ENCODE results near the gene NPTX2.

Gene NPTX2

DNA sequence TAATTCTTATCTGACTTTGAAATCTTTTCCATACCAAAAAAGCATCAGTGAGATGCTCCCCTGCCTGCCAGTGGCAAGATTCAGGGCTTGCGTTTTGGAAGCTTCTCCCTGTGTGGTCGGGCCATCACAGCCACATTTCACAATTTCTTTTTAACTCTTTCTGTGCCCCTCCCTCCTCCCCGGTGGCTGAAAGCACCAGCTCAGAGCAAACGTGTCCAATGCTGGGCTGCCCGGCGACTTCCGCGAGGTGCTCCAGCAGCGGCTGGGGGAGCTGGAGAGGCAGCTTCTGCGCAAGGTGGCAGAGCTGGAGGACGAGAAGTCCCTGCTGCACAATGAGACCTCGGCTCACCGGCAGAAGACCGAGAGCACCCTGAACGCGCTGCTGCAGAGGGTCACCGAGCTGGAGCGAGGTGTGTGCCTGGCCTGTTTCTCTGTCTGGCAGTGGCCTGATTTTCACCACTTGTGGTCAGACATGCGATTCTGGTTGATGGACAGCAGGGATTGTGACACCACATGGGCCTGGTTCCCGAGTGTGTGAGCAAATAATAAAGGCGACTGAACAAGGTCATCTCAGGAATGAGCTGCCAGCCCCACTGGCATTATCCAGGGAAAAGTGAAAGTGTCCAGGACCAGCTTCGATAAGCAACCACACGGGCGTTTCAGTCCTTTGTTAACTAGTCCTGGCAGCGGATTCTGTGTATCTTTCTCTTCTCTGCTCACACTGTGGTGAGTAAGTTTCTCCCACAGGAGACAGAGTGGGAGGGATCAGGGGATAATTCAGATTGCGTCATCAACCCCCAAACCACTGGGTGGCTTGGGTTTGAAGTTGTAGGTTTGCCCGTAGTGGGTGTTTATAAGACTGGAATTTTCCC is 2.6 kb downstream of the NPTX2 start:
- DNase-seq: no peak

DNA sequence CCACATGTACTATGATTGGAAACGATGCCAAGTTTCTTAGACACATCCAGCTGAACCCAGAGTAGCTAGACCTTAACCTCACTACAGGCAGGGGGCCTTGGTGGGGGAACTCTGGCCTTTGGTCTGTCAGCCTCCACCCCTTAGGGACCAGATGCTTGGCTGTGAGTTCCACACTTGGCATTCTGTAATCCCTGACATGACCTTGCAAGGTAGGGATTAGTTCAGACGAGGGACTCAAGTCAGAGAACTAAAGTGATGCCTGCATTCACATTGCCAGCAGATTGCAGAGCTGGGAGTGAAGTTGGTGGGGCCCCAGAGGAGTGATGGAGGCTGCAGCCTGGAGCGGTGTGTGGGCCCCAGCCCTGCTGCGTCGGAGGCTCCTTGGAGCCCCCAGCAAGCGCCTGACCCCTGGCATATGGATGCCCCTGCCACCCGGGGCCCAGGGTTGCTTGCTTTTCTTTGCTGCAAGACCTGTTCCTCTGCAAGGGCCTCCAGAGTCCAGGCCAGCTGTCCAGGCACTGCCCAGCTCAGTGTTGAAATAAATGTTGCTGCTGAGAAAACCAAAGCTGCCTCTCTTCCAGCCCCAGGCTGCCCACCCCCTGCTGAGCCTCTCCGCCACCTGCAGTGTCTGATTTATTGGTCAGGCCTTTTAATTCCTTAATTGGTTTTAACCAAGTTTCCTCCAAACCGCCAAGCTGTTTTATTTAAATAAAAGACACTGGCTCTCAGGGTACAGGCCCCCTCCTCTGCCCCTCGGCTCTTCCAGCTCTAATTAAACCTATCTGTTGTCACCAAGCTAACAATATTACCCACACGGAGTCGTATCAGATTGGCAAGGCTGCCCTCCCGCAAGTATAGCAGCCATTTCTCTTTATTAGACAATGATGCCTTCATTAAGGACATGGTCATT is 4.7 kb downstream of the NPTX2 start:
- no peak for DNase-seq

DNA sequence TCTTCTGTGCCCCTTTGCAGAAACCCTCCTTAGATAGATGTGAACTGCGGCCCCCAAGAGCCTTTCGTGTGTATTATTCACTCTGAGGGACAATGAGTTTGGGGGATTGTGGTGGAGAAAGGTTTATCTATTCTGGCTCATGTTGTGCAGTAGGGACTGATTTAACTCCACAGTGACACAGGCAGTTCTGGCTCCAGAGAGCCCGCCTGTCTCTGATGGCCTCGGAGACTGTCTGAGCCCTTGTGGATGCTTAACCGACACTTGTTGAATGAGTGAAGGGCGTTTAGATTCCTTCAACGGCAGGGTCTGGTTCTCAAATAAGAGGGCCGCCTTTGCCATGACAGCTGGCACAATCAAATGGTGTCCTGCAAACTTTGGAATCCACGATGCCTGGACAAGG is 5.8 kb downstream of the NPTX2 start:
- no peak for DNase-seq

DNA sequence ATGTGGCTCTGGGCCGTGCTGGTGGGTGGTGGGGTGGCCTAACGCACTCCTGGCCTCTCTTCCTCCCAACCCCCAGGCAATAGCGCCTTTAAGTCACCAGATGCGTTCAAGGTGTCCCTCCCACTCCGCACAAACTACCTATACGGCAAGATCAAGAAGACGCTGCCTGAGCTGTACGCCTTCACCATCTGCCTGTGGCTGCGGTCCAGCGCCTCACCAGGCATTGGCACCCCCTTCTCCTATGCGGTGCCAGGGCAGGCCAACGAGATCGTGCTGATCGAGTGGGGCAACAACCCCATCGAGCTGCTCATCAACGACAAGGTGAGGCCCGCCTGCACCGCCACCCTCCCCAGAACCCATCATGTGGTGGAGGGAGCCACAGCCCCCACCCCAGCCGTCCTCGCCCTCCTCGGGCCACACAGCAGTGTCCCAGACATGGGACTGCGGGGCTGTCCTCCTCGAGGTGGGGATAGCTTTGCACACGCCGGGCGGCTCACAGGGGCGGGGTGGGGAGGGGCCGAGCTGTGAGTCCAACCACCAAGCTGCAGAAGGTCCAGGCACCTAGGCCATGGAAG is 7.8 kb downstream of the NPTX2 start:
- DNase-seq: no peak

DNA sequence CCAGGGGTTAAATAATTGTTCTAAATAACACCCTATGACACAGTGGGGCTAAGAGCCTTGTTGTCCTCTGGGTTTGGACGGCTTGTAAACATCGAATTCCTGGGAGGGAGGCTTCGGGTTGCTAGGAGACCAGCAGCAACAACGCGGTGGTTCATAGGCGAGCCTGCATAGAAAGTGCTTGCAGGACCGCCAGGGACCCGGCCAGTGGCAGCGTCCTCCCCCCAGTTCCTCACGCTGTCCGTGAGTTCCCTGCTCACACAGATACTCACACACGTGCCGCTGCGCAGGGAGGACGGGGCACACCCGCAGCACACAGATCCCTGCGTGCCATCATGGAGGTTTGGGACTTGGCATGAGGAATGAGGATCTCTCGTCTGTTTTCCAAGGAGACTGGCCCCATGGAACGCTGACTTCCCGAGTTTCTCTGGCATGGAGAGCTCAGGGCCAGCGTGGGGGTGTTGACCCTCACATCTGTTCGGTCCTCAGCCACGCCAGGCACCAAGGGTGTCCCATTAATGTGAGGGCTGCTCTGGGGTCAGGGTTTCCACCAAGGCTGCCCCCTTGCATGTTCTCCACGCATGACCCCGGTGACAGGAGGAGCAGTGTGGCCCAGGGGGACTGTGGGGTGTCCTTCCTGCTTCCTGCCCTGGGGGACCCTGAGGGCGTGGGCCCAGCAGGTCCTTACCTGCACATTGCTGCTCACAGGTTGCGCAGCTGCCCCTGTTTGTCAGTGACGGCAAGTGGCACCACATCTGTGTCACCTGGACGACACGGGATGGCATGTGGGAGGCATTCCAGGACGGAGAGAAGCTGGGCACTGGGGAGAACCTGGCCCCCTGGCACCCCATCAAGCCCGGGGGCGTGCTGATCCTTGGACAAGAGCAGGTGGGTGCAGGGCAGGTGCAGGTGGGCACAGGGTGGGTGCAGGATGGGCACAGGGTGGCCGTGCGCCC is 9.7 kb downstream of the NPTX2 start:
- no peak for DNase-seq

DNA sequence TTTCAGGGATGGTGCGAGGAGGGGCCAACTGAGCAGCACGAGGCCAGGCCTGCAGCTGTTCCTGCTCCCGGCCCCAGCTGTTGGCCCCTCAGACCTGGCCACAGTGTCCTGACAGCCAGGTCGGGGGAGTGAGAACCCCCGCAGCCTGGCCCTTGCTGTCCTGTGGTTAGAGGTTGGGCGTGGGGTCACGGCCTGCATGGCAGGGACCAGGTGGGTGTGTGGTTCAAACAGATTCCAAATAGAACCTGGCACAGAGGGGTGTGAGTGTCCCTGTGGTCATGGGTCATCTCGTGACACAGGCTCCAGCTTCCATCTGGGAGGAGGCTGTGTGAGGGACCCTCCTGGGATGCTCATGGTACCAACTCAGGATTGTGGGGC is 10.3 kb downstream of the NPTX2 start:
- DNase-seq: no peak

DNA sequence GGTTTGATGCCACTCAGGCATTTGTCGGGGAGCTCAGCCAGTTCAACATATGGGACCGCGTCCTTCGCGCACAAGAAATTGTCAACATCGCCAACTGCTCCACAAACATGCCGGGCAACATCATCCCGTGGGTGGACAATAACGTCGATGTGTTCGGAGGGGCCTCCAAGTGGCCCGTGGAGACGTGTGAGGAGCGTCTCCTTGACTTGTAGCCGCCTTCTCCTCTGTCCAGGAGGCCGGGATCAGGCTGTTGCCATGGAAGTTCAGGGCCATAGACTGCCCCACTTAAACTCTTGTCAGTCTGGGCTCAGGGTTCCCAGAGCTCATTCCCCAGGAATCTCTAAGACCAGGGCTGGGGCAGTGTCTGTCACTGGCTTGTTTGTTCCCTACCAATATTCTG is 11.3 kb downstream of the NPTX2 start:
- no peak for DNase-seq

DNA sequence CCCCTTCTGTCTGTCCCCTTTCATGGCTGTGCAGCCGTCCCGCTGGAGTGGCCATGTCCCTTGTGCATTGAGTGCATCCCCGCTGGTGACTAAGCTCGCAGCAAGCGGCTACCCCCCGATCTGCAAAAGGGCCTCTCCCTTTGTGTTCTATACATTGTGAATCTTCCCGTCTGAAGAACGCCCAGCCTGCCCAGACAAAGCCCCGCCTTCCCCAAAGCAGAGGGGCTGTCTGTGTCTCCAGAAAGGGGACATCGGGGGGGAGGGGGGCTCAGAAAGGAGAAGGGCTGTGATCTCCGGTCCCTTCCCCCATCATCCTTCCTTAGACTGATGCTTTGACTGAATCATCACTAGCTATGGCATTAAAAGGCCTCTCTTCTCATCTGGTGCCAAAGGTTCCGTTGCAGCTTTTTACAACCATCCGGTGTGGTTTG is 11.9 kb downstream of the NPTX2 start:
- no peak for DNase-seq

DNA sequence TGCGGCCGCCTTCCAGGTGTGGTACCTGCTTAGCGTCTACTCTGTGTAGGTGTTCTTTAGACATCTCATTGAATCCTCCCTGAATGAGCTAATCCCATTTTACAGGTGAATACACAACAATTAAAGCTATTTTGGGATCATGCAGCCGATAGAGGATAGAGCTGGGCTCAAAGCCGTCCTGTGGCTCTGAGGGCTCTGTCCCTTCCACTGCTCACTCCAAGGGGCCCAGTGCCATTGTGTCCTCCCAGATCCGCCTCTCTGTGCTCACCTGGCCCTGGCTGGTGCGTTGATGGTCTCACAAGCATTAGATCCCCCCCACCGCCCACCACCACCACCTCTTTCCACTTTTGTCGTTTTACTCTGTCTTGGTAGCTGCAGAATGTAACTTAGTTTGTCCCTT is 13.1 kb downstream of the NPTX2 start:
- no peak for DNase-seq

DNA sequence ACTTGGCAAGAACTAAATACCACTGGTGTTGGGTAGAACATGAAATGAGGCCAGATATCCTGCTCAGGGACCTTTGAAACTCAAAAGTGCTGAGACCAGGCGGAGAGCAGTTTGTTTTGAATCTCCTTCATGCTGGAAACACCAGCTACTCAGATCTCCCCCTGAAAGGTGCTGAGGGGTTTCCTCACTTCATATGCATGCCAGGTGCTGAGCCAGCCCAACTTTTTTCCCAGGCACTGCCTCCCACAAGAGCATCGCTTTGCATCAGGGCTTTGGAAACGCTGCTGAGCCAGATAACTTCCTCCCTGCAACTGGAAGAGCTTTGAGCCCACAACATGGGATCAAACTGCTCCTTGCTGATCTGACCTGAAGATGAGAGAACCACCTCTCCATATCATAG is 13.7 kb downstream of the NPTX2 start:
- no peak for DNase-seq

DNA sequence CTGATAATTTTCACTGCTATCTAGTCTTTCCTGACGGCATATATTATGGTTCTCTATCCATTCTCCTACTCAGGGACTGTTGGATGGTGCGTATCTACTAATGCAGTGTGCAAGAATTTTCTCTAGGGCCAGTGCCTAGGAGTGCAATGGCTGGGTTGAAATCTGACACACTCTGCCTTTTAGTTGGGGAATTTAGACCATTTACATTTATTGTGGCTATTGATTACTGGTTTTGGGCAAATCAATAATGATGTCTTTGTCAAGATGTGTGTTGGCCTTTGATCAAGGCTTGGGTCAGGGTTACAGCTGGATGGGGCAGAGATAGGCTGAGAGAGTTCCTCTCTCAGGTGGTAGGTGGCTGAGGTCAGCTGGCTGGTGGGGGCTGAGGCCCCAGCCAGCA is 21.8 kb downstream of the NPTX2 start:
- DNase-seq: no peak

DNA sequence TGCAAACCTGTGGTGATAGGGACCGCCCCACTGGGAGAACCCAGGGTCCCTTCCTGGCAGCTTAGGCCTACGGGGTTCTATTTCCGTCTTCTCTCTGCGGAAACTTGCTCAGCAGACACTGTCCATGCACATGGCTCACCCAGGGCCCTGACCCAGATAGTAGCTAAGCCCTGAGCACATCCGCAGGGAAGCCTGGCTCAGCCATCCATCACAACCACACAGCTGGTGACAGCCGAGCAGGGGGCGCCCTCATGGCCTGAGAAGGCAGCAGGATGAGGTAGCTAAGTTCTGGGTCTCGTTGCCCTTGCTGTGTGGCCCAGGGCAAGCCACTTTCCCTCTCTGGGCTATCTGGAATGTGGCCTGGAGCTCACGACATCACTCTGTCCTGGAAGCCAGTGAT is 23.3 kb downstream of the NPTX2 start:
- DNase-seq: no peak

DNA sequence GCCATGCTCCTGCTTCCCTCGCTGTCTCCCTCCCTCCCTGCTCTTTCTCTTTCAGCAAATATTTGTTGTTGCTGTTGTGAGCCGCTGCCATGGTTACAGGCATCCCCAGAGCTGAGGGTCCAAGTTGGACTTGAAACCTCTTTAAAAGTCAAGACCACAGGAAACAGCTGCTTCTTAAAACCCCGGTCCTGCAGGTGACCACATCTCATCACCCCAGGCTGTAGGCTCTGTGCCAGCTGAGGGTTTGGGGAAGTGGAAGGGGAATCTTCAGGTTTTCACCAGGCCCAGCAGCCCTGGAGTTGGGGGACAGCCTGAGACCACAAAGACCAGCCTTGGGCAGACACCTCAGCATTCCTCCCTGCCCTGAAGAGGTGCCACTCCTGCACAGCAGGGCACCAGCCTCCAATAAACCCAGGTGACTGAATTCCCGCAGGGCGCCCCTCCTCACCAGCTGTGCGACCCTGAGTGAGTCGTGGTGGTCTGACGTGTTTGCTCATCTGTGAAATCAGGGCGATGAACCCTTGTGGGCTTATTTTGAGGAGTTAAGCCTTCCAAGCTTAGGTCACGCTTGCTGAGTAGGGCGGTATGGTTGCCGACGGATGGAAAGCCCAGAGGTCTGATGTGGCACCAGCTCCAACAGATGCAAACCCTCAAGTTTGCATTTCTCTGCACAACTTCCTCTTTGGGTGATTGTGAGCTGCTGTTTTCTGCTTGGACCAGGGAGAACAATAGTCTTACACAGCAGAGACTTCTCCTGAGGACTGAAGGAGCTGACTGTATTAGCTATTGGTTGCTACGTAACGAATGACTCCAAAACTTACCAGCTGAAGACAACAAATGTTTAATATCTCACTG is 24.8 kb downstream of the NPTX2 start:
- DNase-seq: peak in 1 of 2 donors; percentile 4

DNA sequence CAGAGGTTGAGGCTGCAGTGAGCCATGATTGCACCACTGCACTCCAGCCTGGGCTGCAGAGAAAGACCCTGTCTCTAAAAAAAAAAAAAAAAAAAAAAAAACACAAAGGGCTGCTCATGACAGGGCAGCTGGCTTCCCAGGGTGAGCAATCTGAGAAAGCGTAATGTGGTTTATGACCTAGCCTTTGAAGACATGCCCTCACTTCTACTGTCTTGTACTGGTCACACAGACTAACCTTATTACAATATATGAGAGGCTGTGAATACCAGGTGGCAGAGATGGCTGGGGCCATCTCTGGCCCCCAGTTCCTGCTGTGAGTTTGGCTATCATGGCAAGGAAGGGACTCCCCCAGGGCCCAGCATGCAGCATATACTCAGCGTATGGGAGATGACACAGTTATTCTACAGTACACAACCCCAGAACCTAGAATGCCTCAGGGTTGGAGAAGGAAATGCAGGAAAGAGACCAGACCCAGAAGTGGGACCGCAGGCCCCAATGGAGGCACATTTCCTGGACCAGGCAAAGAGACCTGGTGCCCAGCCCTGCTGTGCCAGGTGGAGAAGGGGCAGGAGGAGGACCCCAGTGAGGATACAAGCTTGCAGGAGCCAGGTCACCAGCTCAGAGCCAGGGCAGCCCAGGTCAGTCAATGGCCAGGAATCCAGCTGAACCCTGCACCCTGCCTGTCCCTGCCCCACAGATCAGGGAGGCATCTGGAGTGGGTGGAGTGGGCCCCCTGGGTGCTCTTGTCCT is 26.3 kb downstream of the NPTX2 start:
- no peak for DNase-seq

DNA sequence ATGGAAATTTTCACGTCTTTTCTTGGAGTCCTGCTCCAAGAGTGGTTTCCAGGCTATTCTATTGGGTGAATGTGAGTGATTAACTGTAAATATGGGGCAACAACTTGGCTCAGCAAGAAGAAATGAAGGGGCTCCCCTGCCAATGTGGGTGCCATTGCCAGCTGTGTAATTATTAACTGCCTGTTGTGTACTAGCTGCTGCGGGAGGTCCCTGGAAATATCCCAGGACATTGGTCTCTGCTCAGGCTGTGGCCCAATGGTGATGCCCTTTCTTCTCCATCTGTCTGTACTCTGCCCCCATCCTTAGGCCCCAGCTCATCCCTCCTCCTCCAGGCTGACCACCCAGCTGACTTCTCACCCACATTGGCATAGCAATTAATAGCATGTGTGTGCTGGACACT is 29.4 kb downstream of the NPTX2 start:
- DNase-seq: no peak

DNA sequence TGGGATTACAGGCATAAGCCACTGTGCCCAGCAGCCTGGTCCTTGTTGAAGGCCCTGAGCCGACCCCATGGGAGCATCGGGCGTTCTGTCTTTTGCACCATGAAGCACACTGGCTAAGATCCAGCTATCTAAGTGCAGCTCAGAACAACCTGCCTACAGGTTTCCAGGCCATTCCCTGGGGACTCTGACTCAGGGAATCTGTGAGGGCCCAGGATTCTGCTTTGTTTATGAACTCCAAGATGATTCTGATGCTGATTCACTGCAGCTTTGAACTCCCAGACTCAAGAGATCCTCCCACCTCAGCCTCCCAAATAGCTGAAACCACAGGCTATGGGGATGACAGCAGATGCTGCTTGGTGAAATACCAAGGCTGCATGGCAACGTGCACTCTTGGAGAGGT is 30.2 kb downstream of the NPTX2 start:
- no peak for DNase-seq

DNA sequence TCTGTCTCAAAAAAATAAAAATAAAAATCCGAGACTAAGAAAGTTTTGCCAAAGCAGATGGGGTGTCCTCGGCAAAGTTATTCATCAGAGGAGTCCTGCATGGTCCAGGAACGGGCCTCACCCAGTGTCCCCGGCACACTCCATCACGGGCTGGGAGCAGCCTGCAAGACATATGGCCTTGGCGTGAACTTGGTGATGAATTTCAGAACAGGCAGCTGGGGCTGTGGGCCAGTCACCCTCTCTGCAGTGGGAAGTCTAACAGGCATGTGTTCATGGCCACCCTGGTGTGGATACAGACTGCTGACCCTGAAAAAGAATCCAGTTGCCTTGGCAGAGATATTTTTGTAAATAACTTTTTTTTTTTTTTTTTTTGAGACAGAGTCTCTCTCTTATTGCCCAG is 34.7 kb downstream of the NPTX2 start:
- no peak for DNase-seq

DNA sequence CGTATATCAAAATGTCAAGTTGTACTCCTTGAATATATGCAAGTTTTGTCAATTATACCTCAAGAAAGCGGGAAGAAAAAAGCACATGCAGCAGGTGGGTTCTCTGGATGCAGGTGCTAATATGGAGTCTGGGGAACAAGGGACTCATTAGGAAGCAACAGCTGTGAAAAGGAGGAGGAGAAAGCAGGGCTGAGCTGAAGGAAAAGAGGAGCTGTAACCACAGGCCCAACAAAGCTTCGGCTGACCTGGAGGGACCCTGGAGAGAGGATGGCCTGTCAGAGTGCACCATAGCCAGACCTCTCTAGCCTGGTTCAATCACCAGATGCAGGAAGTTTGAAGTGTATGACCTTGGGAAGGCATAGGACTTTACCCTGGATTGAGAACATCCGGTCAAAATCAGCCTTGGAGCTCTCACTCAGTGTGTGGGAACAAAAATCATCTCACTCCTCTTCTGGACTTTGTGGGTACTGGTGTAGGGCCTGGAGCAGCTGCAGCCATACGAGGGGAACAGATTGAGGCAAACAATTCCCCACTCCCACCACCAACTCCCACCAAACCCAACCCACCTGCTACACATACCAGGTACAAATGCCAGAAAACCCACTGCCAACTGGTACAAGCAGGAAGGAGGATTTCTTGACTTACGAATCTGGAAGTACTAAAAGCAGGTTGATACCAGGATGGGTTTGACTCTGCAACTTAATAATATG is 36.7 kb downstream of the NPTX2 start:
- DNase-seq: no peak

DNA sequence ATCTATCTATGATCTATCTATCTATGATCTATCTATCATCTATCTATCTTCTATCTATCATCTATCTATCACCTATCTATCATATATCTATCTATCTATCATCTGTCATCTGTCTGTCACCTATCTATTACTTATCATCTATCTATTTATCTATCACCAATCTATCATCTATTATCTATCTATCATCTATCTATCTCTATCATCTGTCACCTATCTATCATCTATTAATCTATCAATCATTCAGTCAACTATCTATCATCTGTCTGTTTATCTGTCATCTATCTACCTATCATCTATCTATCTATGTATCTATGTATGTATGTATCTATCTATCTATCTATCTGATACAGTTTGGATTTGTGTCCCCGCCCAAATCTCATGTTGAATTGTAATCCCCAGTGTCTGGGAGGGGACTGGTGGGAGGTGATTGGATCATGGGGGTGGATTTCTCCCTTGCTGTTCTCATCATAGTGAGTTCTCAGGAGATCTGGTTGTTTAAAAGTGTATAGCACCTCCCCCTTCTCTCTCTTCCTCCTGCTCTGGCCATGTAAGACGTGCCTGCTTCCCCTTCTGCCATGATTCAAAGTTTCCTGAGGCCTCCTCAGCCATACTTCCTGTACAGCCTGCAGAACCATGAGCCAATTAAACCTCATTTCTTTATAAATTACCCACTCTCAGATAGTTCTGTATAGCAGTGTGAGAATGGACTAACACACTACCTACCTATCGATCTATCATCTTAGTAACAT is 37.6 kb downstream of the NPTX2 start:
- no peak for DNase-seq

All from inflammatory macrophage (primary cell).